Ishikawa (cell line): ENCODE measurements around the gene PTN.

Experiments used
- CREB1 ChIP-seq: IDR thresholded peaks from 2 replicates; pipeline ENCODE4 v1.6.1; 2012; ENCODE audit warnings: low read depth
- FOXM1 ChIP-seq: IDR thresholded peaks from 2 replicates; pipeline ENCODE4 v1.6.1; 2012; ENCODE audit warnings: low read depth, borderline replicate concordance
- TCF12 ChIP-seq: IDR thresholded peaks from 2 replicates; pipeline ENCODE4 v1.6.1; 2012; ENCODE audit warnings: low read depth
- TF ChIP-seq, protein P1 (sequence below): IDR thresholded peaks from 2 replicates; pipeline ENCODE4 v1.6.1; 2012; ENCODE audit warnings: low read depth, mild to moderate bottlenecking
- TF ChIP-seq, protein P2 (sequence below): IDR thresholded peaks from 2 replicates; pipeline ENCODE4 v1.6.1; 2012

DNA sequence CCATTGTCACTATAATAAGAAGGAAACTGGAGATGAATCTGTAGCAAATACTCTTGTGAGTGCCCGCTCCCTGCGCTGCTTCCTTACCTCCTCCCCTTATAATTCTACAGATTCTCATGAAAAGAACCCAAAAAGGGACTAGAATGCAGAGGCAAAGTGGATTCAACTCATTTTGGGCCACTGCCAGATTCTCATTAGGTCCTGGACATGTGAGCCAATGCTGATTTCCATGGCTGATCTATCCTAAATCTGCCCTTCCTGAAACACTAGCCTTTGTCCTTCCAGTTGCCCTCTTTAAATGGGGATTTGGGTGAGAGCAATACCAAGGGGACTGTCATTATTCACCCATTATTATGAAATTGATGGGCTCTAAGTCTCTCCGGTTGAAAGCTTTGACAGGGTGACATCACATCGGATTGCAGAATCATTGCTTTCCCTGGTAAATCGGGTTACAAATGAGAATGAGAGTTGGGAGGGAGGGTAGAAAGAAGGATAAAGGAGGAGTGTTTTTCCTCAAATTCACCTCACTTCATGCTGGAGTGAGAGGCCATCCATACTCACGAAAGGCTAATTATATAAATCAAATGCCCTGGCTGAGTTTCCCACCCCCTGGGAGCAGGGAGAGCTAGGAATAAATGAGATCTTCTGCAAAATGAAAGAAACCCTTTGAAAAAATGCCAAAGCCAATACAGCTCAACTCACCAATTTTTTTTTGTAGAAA lies 37.5 kb downstream of the PTN start:
- TF ChIP-seq TCF12 (no peak), FOXM1 (no peak), CREB1 (no peak)
- TF ChIP-seq, protein P1, sequence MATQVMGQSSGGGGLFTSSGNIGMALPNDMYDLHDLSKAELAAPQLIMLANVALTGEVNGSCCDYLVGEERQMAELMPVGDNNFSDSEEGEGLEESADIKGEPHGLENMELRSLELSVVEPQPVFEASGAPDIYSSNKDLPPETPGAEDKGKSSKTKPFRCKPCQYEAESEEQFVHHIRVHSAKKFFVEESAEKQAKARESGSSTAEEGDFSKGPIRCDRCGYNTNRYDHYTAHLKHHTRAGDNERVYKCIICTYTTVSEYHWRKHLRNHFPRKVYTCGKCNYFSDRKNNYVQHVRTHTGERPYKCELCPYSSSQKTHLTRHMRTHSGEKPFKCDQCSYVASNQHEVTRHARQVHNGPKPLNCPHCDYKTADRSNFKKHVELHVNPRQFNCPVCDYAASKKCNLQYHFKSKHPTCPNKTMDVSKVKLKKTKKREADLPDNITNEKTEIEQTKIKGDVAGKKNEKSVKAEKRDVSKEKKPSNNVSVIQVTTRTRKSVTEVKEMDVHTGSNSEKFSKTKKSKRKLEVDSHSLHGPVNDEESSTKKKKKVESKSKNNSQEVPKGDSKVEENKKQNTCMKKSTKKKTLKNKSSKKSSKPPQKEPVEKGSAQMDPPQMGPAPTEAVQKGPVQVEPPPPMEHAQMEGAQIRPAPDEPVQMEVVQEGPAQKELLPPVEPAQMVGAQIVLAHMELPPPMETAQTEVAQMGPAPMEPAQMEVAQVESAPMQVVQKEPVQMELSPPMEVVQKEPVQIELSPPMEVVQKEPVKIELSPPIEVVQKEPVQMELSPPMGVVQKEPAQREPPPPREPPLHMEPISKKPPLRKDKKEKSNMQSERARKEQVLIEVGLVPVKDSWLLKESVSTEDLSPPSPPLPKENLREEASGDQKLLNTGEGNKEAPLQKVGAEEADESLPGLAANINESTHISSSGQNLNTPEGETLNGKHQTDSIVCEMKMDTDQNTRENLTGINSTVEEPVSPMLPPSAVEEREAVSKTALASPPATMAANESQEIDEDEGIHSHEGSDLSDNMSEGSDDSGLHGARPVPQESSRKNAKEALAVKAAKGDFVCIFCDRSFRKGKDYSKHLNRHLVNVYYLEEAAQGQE: no peak
- TF ChIP-seq, protein P2, sequence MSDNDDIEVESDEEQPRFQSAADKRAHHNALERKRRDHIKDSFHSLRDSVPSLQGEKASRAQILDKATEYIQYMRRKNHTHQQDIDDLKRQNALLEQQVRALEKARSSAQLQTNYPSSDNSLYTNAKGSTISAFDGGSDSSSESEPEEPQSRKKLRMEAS: no peak
